SIG-M5 treated with dmso at 0.1 percent for 504 hours (cell line): ENCODE data around the gene CDK4.

Experiments
- DNase-seq: peaks from one replicate; lab custom pipeline; 2025; ENCODE audit not compliant: unreplicated experiment; lab: John Stamatoyannopoulos, UW

Gene CDK4

GRCh38 chr12:57772429-57773322, 20.6 kb upstream of the CDK4 start, which contains the start of gene EEF1AKMT3:
Gene EEF1AKMT3, plus strand, starts transcription at chr12:57772614. Its CDS starts 111 bp downstream, at chr12:57772725.
- DNase-seq: peak; percentile 74

- peak; percentile 97 for DNase-seq
Measured at GRCh38 chr12:57771873-57772428, 19.8 kb upstream of the CDK4 start, which contains the start of gene METTL1. Gene METTL1, minus strand, starts transcription at chr12:57772105. Its CDS starts 22 bp downstream, at chr12:57772083.

- DNase-seq: peak; percentile 93
Measured at GRCh38 chr12:57771236-57771872, 19.2 kb upstream of the CDK4 start.

GRCh38 chr12:57770734-57771133, 18.6 kb upstream of the CDK4 start:
- no peak for DNase-seq

GRCh38 chr12:57769594-57769993, 17.5 kb upstream of the CDK4 start:
- DNase-seq: no peak

- no peak for DNase-seq
Measured at GRCh38 chr12:57767876-57768275, 15.8 kb upstream of the CDK4 start.

GRCh38 chr12:57767305-57767698, 15.2 kb upstream of the CDK4 start:
- no peak for DNase-seq

GRCh38 chr12:57766464-57767304, 14.6 kb upstream of the CDK4 start, which contains the start of gene CYP27B1:
Gene CYP27B1, minus strand, starts transcription at chr12:57767078. Its CDS starts 37 bp downstream, at chr12:57767041.
- DNase-seq: no peak

- no peak for DNase-seq
Measured at GRCh38 chr12:57765698-57766463, 13.8 kb upstream of the CDK4 start.

GRCh38 chr12:57765003-57765697, 13.0 kb upstream of the CDK4 start:
- peak; percentile 50 for DNase-seq

GRCh38 chr12:57764662-57765002, 12.5 kb upstream of the CDK4 start:
- no peak for DNase-seq

GRCh38 chr12:57763881-57764661, 12.0 kb upstream of the CDK4 start:
- no peak for DNase-seq

GRCh38 chr12:57762463-57762862, 10.4 kb upstream of the CDK4 start:
- no peak for DNase-seq

- DNase-seq: no peak
Measured at GRCh38 chr12:57761391-57761998, 9.4 kb upstream of the CDK4 start.

- DNase-seq: no peak
Measured at GRCh38 chr12:57760347-57760982, 8.4 kb upstream of the CDK4 start.

- peak; percentile 58 for DNase-seq
Measured at GRCh38 chr12:57759360-57759980, 7.4 kb upstream of the CDK4 start.

GRCh38 chr12:57758552-57759359, 6.6 kb upstream of the CDK4 start:
- no peak for DNase-seq
